Measurements from ENCODE around the gene PBLD.

DNA sequence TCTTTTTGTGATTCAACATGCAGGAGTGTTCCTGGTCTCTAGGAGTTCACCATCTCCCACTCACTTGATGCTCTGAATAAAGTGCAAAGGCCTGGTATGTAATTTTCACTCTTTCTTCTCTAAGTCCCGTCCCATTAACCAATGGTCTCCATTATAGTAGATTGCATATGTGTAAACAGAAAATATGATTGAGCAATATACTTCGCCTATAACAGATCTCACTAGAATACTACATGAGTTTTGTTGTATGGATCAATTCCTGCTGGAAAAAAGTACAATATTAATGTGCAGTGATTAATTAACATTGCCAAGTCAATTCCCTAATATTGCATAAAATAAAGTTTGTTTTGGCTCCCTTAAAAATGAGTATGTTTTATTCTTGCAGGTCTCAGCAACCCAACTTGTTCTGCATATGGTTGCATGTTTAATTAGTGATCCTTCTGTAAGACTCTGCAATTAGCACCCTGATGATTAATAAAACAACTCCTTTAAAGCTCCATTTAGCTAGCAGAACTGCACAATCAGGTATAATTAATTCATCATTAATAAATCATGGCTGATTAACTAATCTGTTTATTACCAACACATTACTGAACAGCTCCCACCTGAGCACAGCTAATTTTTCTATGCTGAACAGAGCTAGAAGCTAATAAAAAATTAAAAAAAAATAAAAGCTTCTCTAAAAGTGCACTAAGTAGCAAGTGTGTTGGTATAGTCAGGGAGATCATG, 63.0 kb downstream of the PBLD start:
- TF ChIP-seq POLR2A (IDR thresholded peaks at IDR 0.05; ENCODE audit: extremely low read depth, insufficient read length): no peak
- TF ChIP-seq, protein P1, sequence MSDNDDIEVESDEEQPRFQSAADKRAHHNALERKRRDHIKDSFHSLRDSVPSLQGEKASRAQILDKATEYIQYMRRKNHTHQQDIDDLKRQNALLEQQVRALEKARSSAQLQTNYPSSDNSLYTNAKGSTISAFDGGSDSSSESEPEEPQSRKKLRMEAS (IDR thresholded peaks at IDR 0.05; ENCODE audit: low read depth, low read length): no peak
- no peak for TF ChIP-seq CTCF (IDR thresholded peaks at IDR 0.05; ENCODE audit: low read depth, low read length)
- TF ChIP-seq MYC (IDR thresholded peaks at IDR 0.05; ENCODE audit: low read depth, low read length): no peak

Measured in NB4 (cell line).